ENCODE data around the gene VGF. TPM values are rescaled to one million over a fixed set of nuclear protein-coding genes. Genes with fewer than 3 reads are reported as not detected.
A peak's percentile ranks its signal among the peaks of the same experiment; 100 is the strongest.
"Not testable (repeated sequence)": the region's sequence is repeated elsewhere in the genome, so short reads cannot be mapped to it uniquely, and the experiment has no call there.

VGF gene
- polyA plus RNA-seq, 1 experiment: 0.04 TPM

GRCh38 chr7:101116898-101117297 is 48.5 kb downstream of the VGF start:
- Histone ChIP-seq H3K4me3 (ENCODE audit: low read depth, low read length) (no peak overlapping the region), H3K27me3 (ENCODE audit: control insufficient read depth, insufficient read depth, low read length) (no peaks in the 10 kb centered on the region), H3K36me3 (ENCODE audit: control insufficient read depth, insufficient read depth, low read length) (no peaks in the 10 kb centered on the region)
- no peak for DNase-seq (ENCODE audit: low read depth)
- POLR2A ChIA-PET: interaction anchor here (0.6 to 1.5 kb wide), 3 partner anchors 10 to 12 kb away, joined by 3 to 20 read pairs (median 6); partner anchors contain the start of gene SERPINE1
- TF ChIP-seq CTCF (IDR thresholded peaks at IDR 0.05; ENCODE audit: insufficient read depth, low read depth, low read length): no peak
- CTCF ChIA-PET: interaction anchor here (0.8 to 1.5 kb wide), 3 partner anchors 9 to 222 kb away, joined by 3 to 5 read pairs (median 3); no protein-coding TSS in a partner anchor

- Histone ChIP-seq H3K27me3 (ENCODE audit: control insufficient read depth, insufficient read depth, low read length) (no peaks in the 10 kb centered on the region), H3K36me3 (ENCODE audit: control insufficient read depth, insufficient read depth, low read length) (no peaks in the 10 kb centered on the region), H3K4me3 (ENCODE audit: low read depth, low read length) (no peak overlapping the region)
- no peak for DNase-seq (ENCODE audit: low read depth)
- no peak for TF ChIP-seq CTCF (IDR thresholded peaks at IDR 0.05; ENCODE audit: insufficient read depth, low read depth, low read length)
- ChIA-PET POLR2A (no interaction called here), CTCF (interaction anchor here (0.8 to 1.9 kb wide), 2 partner anchors 10 to 18 kb away, joined by 3 to 6 read pairs; no protein-coding TSS in a partner anchor)
These were observed 50.2 kb downstream of the VGF start for GRCh38 chr7:101115215-101115614.

- no peaks in the 10 kb centered on the region for H3K27me3 ChIP-seq (ENCODE audit: control insufficient read depth, insufficient read depth, low read length)
- TF ChIP-seq CTCF (IDR thresholded peaks at IDR 0.05; ENCODE audit: insufficient read depth, low read depth, low read length): no peak
- ChIA-PET POLR2A (interaction anchor here (0.6 kb wide), 1 partner anchor 13 kb away, joined by 3 read pairs; no protein-coding TSS in a partner anchor), CTCF (interaction anchor here (0.8 to 1.9 kb wide), 2 partner anchors 9 to 18 kb away, joined by 3 to 6 read pairs; no protein-coding TSS in a partner anchor)
- no peak for DNase-seq (ENCODE audit: low read depth)
- H3K4me3 ChIP-seq (ENCODE audit: low read depth, low read length): no peak overlapping the region
- no peaks in the 10 kb centered on the region for H3K36me3 ChIP-seq (ENCODE audit: control insufficient read depth, insufficient read depth, low read length)
These were observed 50.9 kb downstream of the VGF start for GRCh38 chr7:101114492-101114891.

GRCh38 chr7:101113836-101114235 is 51.5 kb downstream of the VGF start:
- DNase-seq (ENCODE audit: low read depth): no peak
- Histone ChIP-seq H3K36me3 (ENCODE audit: control insufficient read depth, insufficient read depth, low read length) (no peaks in the 10 kb centered on the region), H3K4me3 (ENCODE audit: low read depth, low read length) (no peak overlapping the region), H3K27me3 (ENCODE audit: control insufficient read depth, insufficient read depth, low read length) (no peaks in the 10 kb centered on the region)
- ChIA-PET CTCF (interaction anchor here (0.8 to 1.9 kb wide), 3 partner anchors 11 to 19 kb away, joined by 3 to 6 read pairs (median 3); no protein-coding TSS in a partner anchor), POLR2A (interaction anchor here (0.6 kb wide), 1 partner anchor 14 kb away, joined by 3 read pairs; no protein-coding TSS in a partner anchor)
- no peak for TF ChIP-seq CTCF (IDR thresholded peaks at IDR 0.05; ENCODE audit: insufficient read depth, low read depth, low read length)

GRCh38 chr7:101113140-101113539 is 52.2 kb downstream of the VGF start:
- CTCF ChIA-PET: interaction anchor here (1.2 kb wide), 1 partner anchor 20 kb away, joined by 3 read pairs; no protein-coding TSS in a partner anchor
- H3K27me3 ChIP-seq (ENCODE audit: control insufficient read depth, insufficient read depth, low read length); H3K36me3 ChIP-seq (ENCODE audit: control insufficient read depth, insufficient read depth, low read length); H3K4me3 ChIP-seq (ENCODE audit: low read depth, low read length); DNase-seq (ENCODE audit: low read depth); POLR2A ChIA-PET: not testable (repeated sequence)

Small RNA genes lying within 50 kb of the gene (small RNA-seq; reads per million reads assigned to genes)
- 4.6 reads per million, percentile 59 among the genes with 10 or more reads in this experiment for gene MIR4653 (ENCODE audit: insufficient read length, low read depth, low replicate concordance)

Other genes with a start within 250 kb of the VGF start
- not detected in 2 replicates for gene MUC3A, start 216.0 kb downstream of the VGF start, polyA plus RNA-seq (2011; rRNA removed)
- gene MUC12, start 196.0 kb downstream of the VGF start, polyA plus RNA-seq (2011; rRNA removed): 0.89 and 2.0 TPM in 2 replicates
- gene MUC17, start 145.5 kb downstream of the VGF start, polyA plus RNA-seq (2011; rRNA removed): not detected in 2 replicates
- 3.2 and 4.9 TPM in 2 replicates for gene TRIM56, start 80.1 kb downstream of the VGF start, polyA plus RNA-seq (2011; rRNA removed)
- gene SERPINE1, start 38.5 kb downstream of the VGF start, polyA plus RNA-seq (2011; rRNA removed): 1,118 and 1,433 TPM in 2 replicates
- gene AP1S1, start 11.1 kb downstream of the VGF start, polyA plus RNA-seq (2011; rRNA removed): 186 and 270 TPM in 2 replicates
- 0.02 TPM in 1 of 2 replicates, not detected in the other for gene NAT16, start 14.7 kb upstream of the VGF start, polyA plus RNA-seq (2011; rRNA removed)
- not detected in 2 replicates for gene MOGAT3, start 35.5 kb upstream of the VGF start, polyA plus RNA-seq (2011; rRNA removed)
- gene PLOD3, start 52.0 kb upstream of the VGF start, polyA plus RNA-seq (2011; rRNA removed): 90.9 and 187 TPM in 2 replicates
- 49.2 and 53.0 TPM in 2 replicates for gene ZNHIT1, start 52.6 kb upstream of the VGF start, polyA plus RNA-seq (2011; rRNA removed)
- gene CLDN15, start 72.2 kb upstream of the VGF start, polyA plus RNA-seq (2011; rRNA removed): 2.7 and 3.7 TPM in 2 replicates
- gene FIS1, start 79.5 kb upstream of the VGF start, polyA plus RNA-seq (2011; rRNA removed): 276 and 329 TPM in 2 replicates
- 59.0 and 65.2 TPM in 2 replicates for gene IFT22, start 156.2 kb upstream of the VGF start, polyA plus RNA-seq (2011; rRNA removed)
- 0.29 and 0.48 TPM in 2 replicates for gene COL26A1, start 197.3 kb upstream of the VGF start, polyA plus RNA-seq (2011; rRNA removed)